GM19324 (cell line): ENCODE results near the gene OR1J2.

Experiments
- ATAC-seq: cut with Tn5 transposase; IDR thresholded peaks from one replicate; pipeline ENCODE4 v1.9.1; 2021; ENCODE audit warnings: mild to moderate bottlenecking, moderate library complexity; ENCODE audit not compliant: unreplicated experiment, low FRiP score

Gene OR1J2

DNA sequence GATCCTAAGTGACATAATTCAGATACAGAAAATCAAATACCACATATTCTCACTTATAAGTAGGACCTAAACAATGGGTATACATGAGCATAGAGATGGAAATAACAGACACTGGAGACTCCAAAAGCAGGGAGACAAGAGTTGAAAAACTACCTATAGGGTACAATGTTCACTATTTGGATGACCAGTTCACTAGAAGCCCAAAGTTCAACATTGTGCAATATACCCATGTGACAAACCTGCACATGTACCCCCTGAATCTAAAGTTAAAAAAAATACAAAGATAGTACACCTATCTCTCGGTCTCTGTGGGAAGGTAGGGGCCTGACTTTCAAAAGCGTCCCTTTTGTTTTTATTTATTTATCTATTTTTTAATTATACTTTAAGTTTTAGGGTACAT lies 28.2 kb downstream of the OR1J2 start:
- ATAC-seq, result no peak

- ATAC-seq, result no peak
Observed at GRCh38 chr9:122546196-122546595, 35.6 kb downstream of the OR1J2 start.

DNA sequence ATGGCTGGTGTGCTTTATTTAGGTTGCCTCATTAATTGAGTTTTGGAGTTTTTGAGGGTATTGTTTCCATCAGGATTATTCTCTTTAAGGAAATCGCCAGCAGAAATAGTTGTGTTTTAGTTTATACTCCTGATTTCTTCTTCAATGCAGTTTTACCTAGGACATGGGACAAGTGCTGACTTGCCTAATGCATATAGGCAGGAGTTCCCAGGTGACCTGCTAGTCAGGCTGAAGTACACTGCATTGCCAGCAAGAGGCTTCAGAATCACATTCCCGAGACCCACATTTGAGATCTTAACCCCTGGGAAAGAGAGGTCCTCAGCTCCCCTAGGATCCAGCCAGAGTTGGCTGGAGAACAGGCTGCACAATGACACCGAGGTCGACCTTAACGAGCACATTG lies 40.8 kb downstream of the OR1J2 start:
- ATAC-seq, result no peak

- no peak for ATAC-seq
Observed at GRCh38 chr9:122552812-122553211, 42.2 kb downstream of the OR1J2 start, which contains the start of gene OR1N2. Gene OR1N2 (plus strand): TSS chr9:122553112. CDS start chr9:122553212, 100 bp downstream.
